ENCODE results near the gene HOMER3. TPM values are rescaled to one million over a fixed set of nuclear protein-coding genes. Genes with fewer than 3 reads are reported as not detected.
"Not testable (repeated sequence)": the region's sequence is repeated elsewhere in the genome, so short reads cannot be mapped to it uniquely, and the experiment has no call there.

HOMER3 gene
- total RNA-seq, 1 donor: 98.4 TPM

DNA sequence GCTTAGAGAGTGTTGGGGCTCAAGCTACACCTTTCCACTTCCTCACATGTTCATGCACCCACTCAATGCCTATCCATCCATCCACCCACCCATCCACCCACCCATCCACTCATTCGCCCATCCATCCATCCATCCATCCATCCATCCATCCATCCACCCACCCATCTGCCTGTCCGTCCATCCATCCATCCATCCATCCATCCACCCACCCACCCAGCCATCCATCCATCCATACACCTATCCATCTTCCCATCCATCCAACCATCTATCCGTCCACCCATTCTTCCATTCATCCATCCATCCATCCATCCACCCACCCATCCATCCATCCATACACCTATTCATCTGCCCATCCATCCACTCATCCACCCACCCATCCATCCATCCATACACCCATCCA lies 13.1 kb upstream of the HOMER3 start:
- Histone ChIP-seq H3K27me3 (ENCODE audit: insufficient read depth, low read length) (no peaks in the 10 kb centered on the region), H2AFZ (ENCODE audit: low read length) (no peak overlapping the region), H3K9me3 (ENCODE audit: low read depth, low read length) (no peaks in the 10 kb centered on the region), H3K4me3 (ENCODE audit: insufficient read depth, low read length) (no peak overlapping the region), H3K4me1 (ENCODE audit: insufficient read depth, low read length) (peaks cover 6% of the 10 kb centered on the region), H3K27ac (ENCODE audit: low read depth, low read length) (no peak overlapping the region), H3K36me3 (ENCODE audit: insufficient read depth, low read length) (no peaks in the 10 kb centered on the region), H3K79me2 (ENCODE audit: insufficient read depth, low read length) (no peaks in the 10 kb centered on the region), H4K20me1 (ENCODE audit: insufficient read depth, low read length) (peaks cover 3% of the 10 kb centered on the region), H3K4me2 (ENCODE audit: insufficient read depth, low read length) (no peak overlapping the region)
- TF ChIP-seq, protein P1, sequence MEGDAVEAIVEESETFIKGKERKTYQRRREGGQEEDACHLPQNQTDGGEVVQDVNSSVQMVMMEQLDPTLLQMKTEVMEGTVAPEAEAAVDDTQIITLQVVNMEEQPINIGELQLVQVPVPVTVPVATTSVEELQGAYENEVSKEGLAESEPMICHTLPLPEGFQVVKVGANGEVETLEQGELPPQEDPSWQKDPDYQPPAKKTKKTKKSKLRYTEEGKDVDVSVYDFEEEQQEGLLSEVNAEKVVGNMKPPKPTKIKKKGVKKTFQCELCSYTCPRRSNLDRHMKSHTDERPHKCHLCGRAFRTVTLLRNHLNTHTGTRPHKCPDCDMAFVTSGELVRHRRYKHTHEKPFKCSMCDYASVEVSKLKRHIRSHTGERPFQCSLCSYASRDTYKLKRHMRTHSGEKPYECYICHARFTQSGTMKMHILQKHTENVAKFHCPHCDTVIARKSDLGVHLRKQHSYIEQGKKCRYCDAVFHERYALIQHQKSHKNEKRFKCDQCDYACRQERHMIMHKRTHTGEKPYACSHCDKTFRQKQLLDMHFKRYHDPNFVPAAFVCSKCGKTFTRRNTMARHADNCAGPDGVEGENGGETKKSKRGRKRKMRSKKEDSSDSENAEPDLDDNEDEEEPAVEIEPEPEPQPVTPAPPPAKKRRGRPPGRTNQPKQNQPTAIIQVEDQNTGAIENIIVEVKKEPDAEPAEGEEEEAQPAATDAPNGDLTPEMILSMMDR (IDR thresholded peaks at IDR 0.05; ENCODE audit: extremely low read depth, low read depth, low read length): no peak
- no peak for DNase-seq (ENCODE audit: insufficient read length, low spot score, missing footprints)

DNA sequence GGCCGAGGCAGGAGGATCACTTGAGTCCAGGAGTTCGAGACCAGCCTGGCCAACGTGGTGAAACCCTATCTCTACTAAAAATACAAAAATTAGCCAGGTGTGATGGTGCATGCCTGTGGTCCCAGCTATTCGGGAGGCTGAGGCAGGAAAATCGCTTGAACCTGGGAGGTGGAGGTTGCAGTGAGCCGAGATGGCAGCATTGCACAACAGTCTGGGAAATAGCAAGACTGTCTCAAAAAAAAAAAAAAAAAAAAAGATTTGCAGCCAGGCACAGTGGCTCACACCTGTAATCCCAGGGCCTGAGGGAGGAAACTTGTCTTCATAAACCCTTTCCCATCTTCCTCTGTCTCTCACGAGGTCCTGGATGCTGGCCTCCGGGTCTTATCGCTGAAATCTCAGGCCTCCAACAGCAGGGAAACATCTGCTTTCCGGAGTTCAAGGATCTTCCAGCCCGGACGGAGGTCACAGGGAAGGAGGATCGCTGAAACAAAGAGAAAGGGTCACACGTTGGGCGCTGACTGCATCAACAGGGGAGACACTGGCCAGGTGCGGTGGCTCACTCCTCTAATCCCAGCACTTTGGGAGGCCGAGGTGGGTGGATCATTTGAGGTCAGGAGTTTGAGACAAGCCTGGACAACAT lies 11.5 kb upstream of the HOMER3 start:
- H3K27me3 ChIP-seq (ENCODE audit: insufficient read depth, low read length): not testable (repeated sequence)

DNA sequence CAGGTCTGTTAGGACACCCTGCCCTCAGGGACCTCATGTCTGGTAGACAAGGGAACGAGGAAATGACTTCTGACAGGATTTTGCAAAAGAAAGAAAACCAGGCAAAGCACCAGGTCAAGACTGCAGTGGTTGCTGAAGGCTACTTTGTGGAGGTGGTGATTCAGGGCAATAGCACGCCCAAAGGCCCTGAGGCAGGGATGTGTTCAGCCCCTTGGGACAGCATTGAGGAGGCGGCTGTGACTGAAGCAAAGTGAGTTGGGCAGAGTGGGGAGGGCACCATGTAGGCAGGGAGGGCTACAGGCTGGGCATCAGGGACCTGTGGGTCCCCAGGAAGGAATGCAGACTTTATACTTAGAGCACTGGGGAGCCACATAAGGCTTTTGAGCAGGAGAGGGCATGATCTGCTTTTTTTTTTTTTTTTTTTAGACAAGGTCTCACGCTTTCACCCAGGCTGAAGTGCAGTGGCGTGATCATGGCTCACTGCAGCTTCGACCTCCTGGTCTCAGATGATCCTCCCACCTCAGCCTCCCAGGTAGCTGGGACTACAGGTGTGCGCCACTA lies 10.8 kb upstream of the HOMER3 start:
- H3K27me3 ChIP-seq (ENCODE audit: insufficient read depth, low read length): no peaks in the 10 kb centered on the region
- no peaks in the 10 kb centered on the region for H3K36me3 ChIP-seq (ENCODE audit: insufficient read depth, low read length)
- H2AFZ ChIP-seq (ENCODE audit: low read length): no peak overlapping the region
- H3K4me2 ChIP-seq (ENCODE audit: insufficient read depth, low read length): no peak overlapping the region
- H3K4me3 ChIP-seq (ENCODE audit: insufficient read depth, low read length): no peak overlapping the region
- peaks cover 6% of the 10 kb centered on the region for H3K4me1 ChIP-seq (ENCODE audit: insufficient read depth, low read length)
- H3K9me3 ChIP-seq (ENCODE audit: low read depth, low read length): no peaks in the 10 kb centered on the region
- H4K20me1 ChIP-seq (ENCODE audit: insufficient read depth, low read length): peaks cover 3% of the 10 kb centered on the region
- DNase-seq (ENCODE audit: insufficient read length, low spot score, missing footprints): peak; percentile 92
- H3K27ac ChIP-seq (ENCODE audit: low read depth, low read length): no peak overlapping the region
- TF ChIP-seq, protein P1 (IDR thresholded peaks at IDR 0.05; ENCODE audit: extremely low read depth, low read depth, low read length): no peak
- H3K79me2 ChIP-seq (ENCODE audit: insufficient read depth, low read length): no peaks in the 10 kb centered on the region

More for the DNA sequence above, 11.5 kb upstream of the HOMER3 start:
- H3K4me2 ChIP-seq (ENCODE audit: insufficient read depth, low read length); H3K27ac ChIP-seq (ENCODE audit: low read depth, low read length); H3K36me3 ChIP-seq (ENCODE audit: insufficient read depth, low read length); H2AFZ ChIP-seq (ENCODE audit: low read length); H4K20me1 ChIP-seq (ENCODE audit: insufficient read depth, low read length); H3K4me1 ChIP-seq (ENCODE audit: insufficient read depth, low read length); H3K9me3 ChIP-seq (ENCODE audit: low read depth, low read length); H3K79me2 ChIP-seq (ENCODE audit: insufficient read depth, low read length); DNase-seq (ENCODE audit: insufficient read length, low spot score, missing footprints); H3K4me3 ChIP-seq (ENCODE audit: insufficient read depth, low read length): not testable (repeated sequence)

DNA sequence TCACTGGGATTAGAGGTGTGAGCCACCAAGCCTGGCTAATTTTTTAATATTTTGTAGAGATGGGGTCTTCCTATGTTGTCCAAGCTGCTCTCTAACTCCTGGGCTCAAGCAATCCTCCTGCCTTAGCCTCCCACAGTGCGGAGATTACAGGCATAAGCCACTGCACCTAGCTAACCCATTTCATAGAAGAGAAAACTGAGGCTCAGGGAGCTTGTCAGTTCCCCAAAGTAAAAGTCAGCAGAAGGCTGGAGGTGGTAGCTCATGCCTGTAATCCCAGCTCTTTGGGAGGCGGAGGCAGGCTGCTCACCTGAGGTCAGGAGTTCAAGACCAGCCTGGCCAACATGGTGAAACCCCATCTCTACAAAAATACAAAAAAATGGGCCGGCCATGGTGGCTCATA lies 8.8 kb upstream of the HOMER3 start:
- H3K9me3 ChIP-seq (ENCODE audit: low read depth, low read length): no peaks in the 10 kb centered on the region
- TF ChIP-seq, protein P1 (IDR thresholded peaks at IDR 0.05; ENCODE audit: extremely low read depth, low read depth, low read length): no peak
- no peak overlapping the region for H3K4me2 ChIP-seq (ENCODE audit: insufficient read depth, low read length)
- H3K4me1 ChIP-seq (ENCODE audit: insufficient read depth, low read length): peaks cover 6% of the 10 kb centered on the region
- H4K20me1 ChIP-seq (ENCODE audit: insufficient read depth, low read length): peaks cover 3% of the 10 kb centered on the region
- H3K27ac ChIP-seq (ENCODE audit: low read depth, low read length): no peak overlapping the region
- H3K36me3 ChIP-seq (ENCODE audit: insufficient read depth, low read length): peaks cover 4% of the 10 kb centered on the region
- no peak overlapping the region for H3K4me3 ChIP-seq (ENCODE audit: insufficient read depth, low read length)
- no peak overlapping the region for H2AFZ ChIP-seq (ENCODE audit: low read length)
- H3K79me2 ChIP-seq (ENCODE audit: insufficient read depth, low read length): no peaks in the 10 kb centered on the region
- no peaks in the 10 kb centered on the region for H3K27me3 ChIP-seq (ENCODE audit: insufficient read depth, low read length)
- no peak for DNase-seq (ENCODE audit: insufficient read length, low spot score, missing footprints)
